Progenitor cell of endocrine pancreas (in vitro differentiated cells): ENCODE measurements around the gene SOCS7. TPM values are rescaled to one million over a fixed set of nuclear protein-coding genes. Genes with fewer than 3 reads are reported as not detected.
A peak's percentile ranks its signal among the peaks of the same experiment; 100 is the strongest.

ENCODE experiments used
- DNase-seq: peaks from one replicate; pipeline ENCODE4 v3.0.0; 2021; ENCODE audit warnings: low spot score; ENCODE audit not compliant: unreplicated experiment
- H3K27ac Mint-ChIP-seq: 2 replicates; pipeline ENCODE4 v1.8.0; 2021; ENCODE audit warnings: mild to moderate bottlenecking, moderate library complexity, mixed read lengths
- H3K27me3 Mint-ChIP-seq: 2 replicates; pipeline ENCODE4 v1.8.0; 2021; ENCODE audit warnings: mixed read lengths
- H3K36me3 Mint-ChIP-seq: 2 replicates; pipeline ENCODE4 v1.8.0; 2022; ENCODE audit warnings: mixed read lengths; ENCODE audit not compliant: insufficient read depth
- H3K4me1 Mint-ChIP-seq: 2 replicates; pipeline ENCODE4 v1.8.0; 2021; ENCODE audit warnings: low read depth, mixed read lengths
- H3K4me3 Mint-ChIP-seq: 2 replicates; pipeline ENCODE4 v1.8.0; 2021; ENCODE audit warnings: low read depth, mild to moderate bottlenecking, moderate library complexity, mixed read lengths
- H3K9me3 Mint-ChIP-seq: 2 replicates; pipeline ENCODE4 v1.8.0; 2021; ENCODE audit warnings: low read depth, mixed read lengths
- CTCF ChIP-seq: fragments of 200-600 bp; sonication (generic); IDR thresholded peaks from one replicate; pipeline ENCODE4 v1.5.0; 2021; ENCODE audit warnings: antibody characterized with exemption, mild to moderate bottlenecking; ENCODE audit not compliant: unreplicated experiment
- total RNA-seq: library from RNA; stranded (reverse); gene quantifications from 2 replicates; pipeline ENCODE4 v1.2.1, GENCODE V29; 2021

The SOCS7 gene
- total RNA-seq, 1 donor from 2014 or later: 31.6 TPM

DNA sequence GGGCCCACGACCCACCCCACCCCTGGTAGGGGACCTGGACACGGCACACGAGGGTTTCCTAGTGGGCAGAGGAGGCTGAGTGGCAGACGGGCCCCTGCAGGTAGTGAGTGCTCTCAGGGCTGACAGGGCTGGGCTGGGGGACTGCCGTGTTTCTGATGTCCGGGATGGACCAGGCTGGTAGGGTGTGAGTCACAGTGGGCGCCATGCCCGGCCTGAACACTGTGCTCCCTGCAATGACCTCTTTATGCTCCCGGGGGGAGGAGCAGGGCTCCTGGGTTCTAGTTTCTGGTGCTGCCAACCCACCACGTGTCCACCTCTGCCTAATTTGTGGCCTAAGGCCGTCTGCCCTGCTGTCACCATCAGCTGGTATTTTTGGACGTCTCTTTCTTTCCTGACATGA lies 102.9 kb downstream of the SOCS7 start:
- H3K27ac Mint-ChIP-seq: no peak overlapping the region

More for the DNA sequence above, 102.9 kb downstream of the SOCS7 start:
- peaks cover 64% of the 10 kb centered on the region for H3K27me3 Mint-ChIP-seq
- no peak for TF ChIP-seq CTCF
- H3K9me3 Mint-ChIP-seq: no peaks in the 10 kb centered on the region
- no peaks in the 10 kb centered on the region for H3K36me3 Mint-ChIP-seq
- H3K4me1 Mint-ChIP-seq: peaks cover 18% of the 10 kb centered on the region
- no peak for DNase-seq
- H3K4me3 Mint-ChIP-seq: peak overlapping the region; percentile 34

Other genes starting within 250 kb of the SOCS7 start
- 0.14 TPM in 1 of 2 replicates, not detected in the other for gene TBC1D3E, start 223.9 kb upstream of the SOCS7 start, total RNA-seq
- gene TBC1D3, start 159.3 kb upstream of the SOCS7 start, total RNA-seq: not detected in 2 replicates
- gene MRPL45, start 54.7 kb upstream of the SOCS7 start, total RNA-seq: 41.8 and 46.3 TPM in 2 replicates
- gene GPR179, start 7.9 kb upstream of the SOCS7 start, total RNA-seq: 0.27 and 0.41 TPM in 2 replicates
- 2.9 and 3.3 TPM in 2 replicates for gene ARHGAP23, start 76.6 kb downstream of the SOCS7 start, total RNA-seq